Measurements from ENCODE around the gene HAPLN2. TPM values are rescaled to one million over a fixed set of nuclear protein-coding genes. Genes with fewer than 3 reads are reported as not detected.
A peak's percentile ranks its signal among the peaks of the same experiment; 100 is the strongest.

The HAPLN2 gene
- total and polyA plus RNA-seq, 2 of the 8 experiments (the other 6 are each of a cell fraction or from before 2014, with no cell fraction given) = 0.19 to 0.51 TPM

- TF ChIP-seq POLR2AphosphoS5 (IDR thresholded peaks at IDR 0.05; ENCODE audit: low read depth, low read length) = peak; percentile 86
- TF ChIP-seq SP2 (IDR thresholded peaks at IDR 0.05; ENCODE audit: low read length) = peak; percentile 86
- TF ChIP-seq CTCF (IDR thresholded peaks at IDR 0.05; ENCODE audit: control extremely low read depth in 1 of 3, insufficient read depth in 1 of 3, low read depth in 1 of 3, low read length in 3 of 3) = no peak
- no peak; a peak in 1 of 4 replicates for TF ChIP-seq HDAC2 (IDR thresholded peaks at IDR 0.05; ENCODE audit: borderline replicate concordance in 1 of 2, low read depth in 2 of 2, low read length in 2 of 2)
- peak; percentile 81; the same call in 1 of the 2 replicates for TF ChIP-seq GABPA (IDR thresholded peaks at IDR 0.05; ENCODE audit: borderline replicate concordance, insufficient read depth, low read length)
- TF ChIP-seq YY1 (IDR thresholded peaks at IDR 0.05; ENCODE audit: low read depth, low read length) = peak; percentile 98
- peak; percentile 96 for TF ChIP-seq TAF1 (IDR thresholded peaks at IDR 0.05; ENCODE audit: low read depth, low read length)
- TF ChIP-seq CBX8 (IDR thresholded peaks at IDR 0.05; ENCODE audit: borderline replicate concordance, low read depth, low read length) = no peak
- TF ChIP-seq, protein P1, sequence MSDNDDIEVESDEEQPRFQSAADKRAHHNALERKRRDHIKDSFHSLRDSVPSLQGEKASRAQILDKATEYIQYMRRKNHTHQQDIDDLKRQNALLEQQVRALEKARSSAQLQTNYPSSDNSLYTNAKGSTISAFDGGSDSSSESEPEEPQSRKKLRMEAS (IDR thresholded peaks at IDR 0.05) = peak; percentile 98
- TF ChIP-seq PHF8 (conservative IDR thresholded peaks at IDR 0.05; ENCODE audit: low read depth, low read length) = peak; percentile 85
- TF ChIP-seq CEBPB (IDR thresholded peaks at IDR 0.05; ENCODE audit: low read depth, low read length) = no peak
- TF ChIP-seq JUND (IDR thresholded peaks at IDR 0.05; ENCODE audit: low read length) = peak; percentile 5; the same call in 1 of the 2 replicates
- TF ChIP-seq KDM4A (IDR thresholded peaks at IDR 0.05; ENCODE audit: low read depth, low read length, severe bottlenecking) = peak; percentile 42
- TF ChIP-seq SRF (IDR thresholded peaks at IDR 0.05; ENCODE audit: low read depth, low read length) = peak; percentile 47; the same call in 1 of the 2 replicates
- TF ChIP-seq, protein P2, sequence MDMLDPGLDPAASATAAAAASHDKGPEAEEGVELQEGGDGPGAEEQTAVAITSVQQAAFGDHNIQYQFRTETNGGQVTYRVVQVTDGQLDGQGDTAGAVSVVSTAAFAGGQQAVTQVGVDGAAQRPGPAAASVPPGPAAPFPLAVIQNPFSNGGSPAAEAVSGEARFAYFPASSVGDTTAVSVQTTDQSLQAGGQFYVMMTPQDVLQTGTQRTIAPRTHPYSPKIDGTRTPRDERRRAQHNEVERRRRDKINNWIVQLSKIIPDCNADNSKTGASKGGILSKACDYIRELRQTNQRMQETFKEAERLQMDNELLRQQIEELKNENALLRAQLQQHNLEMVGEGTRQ (IDR thresholded peaks at IDR 0.05; ENCODE audit: low read length) = no peak
- peak; percentile 92 for TF ChIP-seq TAF7 (optimal IDR thresholded peaks at IDR 0.05; ENCODE audit: borderline replicate concordance, low read depth, low read length)
- no peak for TF ChIP-seq NANOG (IDR thresholded peaks at IDR 0.05; ENCODE audit: insufficient read depth, low read depth, low read length, poor library complexity, severe bottlenecking)
- no peak for TF ChIP-seq JUN (IDR thresholded peaks at IDR 0.05; ENCODE audit: low read depth, low read length)
- no peak for TF ChIP-seq RNF2 (IDR thresholded peaks at IDR 0.05; ENCODE audit: borderline replicate concordance, low read depth, low read length, missing control alignments, poor library complexity, severe bottlenecking)
Measured at GRCh38 chr1:156601122-156601830, 17.9 kb upstream of the HAPLN2 start, which contains the start of gene GPATCH4 (continued).

Measured in H1 (cell line).